Fibroblast of lung (primary cell): ENCODE results near the gene PDE4D. TPM values are rescaled to one million over a fixed set of nuclear protein-coding genes. Genes with fewer than 3 reads are reported as not detected.

Experiments
- DNase-seq, 2 donors: peaks; one replicate each; pipeline versions ENCODE4 v3.0.0 to v3.0.0-alpha.2; 2010; ENCODE audit warnings: low read depth in 2 of 2
- H2AFZ ChIP-seq: 2 replicates; pipeline ENCODE4 v1.5.1; 2012; ENCODE audit warnings: low read length, control low read depth, inconsistent platforms
- H3K27ac ChIP-seq: 2 replicates; pipeline ENCODE4 v1.5.1; 2011; ENCODE audit warnings: low read length, control low read depth; ENCODE audit not compliant: insufficient read depth
- H3K27me3 ChIP-seq: 2 replicates; pipeline ENCODE4 v1.5.1; 2011; ENCODE audit warnings: mild to moderate bottlenecking, low read length; ENCODE audit not compliant: control insufficient read depth, insufficient read depth
- H3K36me3 ChIP-seq: 2 replicates; pipeline ENCODE4 v1.5.1; 2011; ENCODE audit warnings: low read length; ENCODE audit not compliant: control insufficient read depth, insufficient read depth
- H3K4me1 ChIP-seq: 2 replicates; pipeline ENCODE4 v1.5.1; 2011; ENCODE audit warnings: low read length; ENCODE audit not compliant: control insufficient read depth, insufficient read depth; ENCODE audit errors: extremely low read depth
- H3K4me2 ChIP-seq: 2 replicates; pipeline ENCODE4 v1.5.1; 2011; ENCODE audit warnings: low read length, control low read depth; ENCODE audit not compliant: insufficient read depth; ENCODE audit errors: extremely low read depth
- H3K4me3 ChIP-seq, 4 experiments: fragments of 200-600 bp in 1 of 4; sonication (generic) in 1 of 4; replicated peaks in 1 of 4; 2 replicates each; pipeline ENCODE4 v1.5.1; 2011 to 2016; ENCODE audit warnings: low read length in 4 of 4, low read depth in 3 of 4, mild to moderate bottlenecking in 3 of 4, control low read depth in 2 of 4, inconsistent platforms in 1 of 4, mixed read lengths in 1 of 4; ENCODE audit not compliant: insufficient read depth in 1 of 4; ENCODE audit errors: control extremely low read depth in 1 of 4
- H3K79me2 ChIP-seq: 2 replicates; pipeline ENCODE4 v1.5.1; 2012; ENCODE audit warnings: mild to moderate bottlenecking, low read length, inconsistent platforms; ENCODE audit not compliant: control insufficient read depth, insufficient read depth
- H3K9ac ChIP-seq: 2 replicates; pipeline ENCODE4 v1.5.1; 2011; ENCODE audit warnings: mild to moderate bottlenecking, low read length, control low read depth; ENCODE audit not compliant: insufficient read depth
- H3K9me3 ChIP-seq: 2 replicates; pipeline ENCODE4 v1.5.1; 2012; ENCODE audit warnings: low read depth, low read length; ENCODE audit not compliant: control insufficient read depth, insufficient read depth
- H4K20me1 ChIP-seq: 2 replicates; pipeline ENCODE4 v1.5.1; 2011; ENCODE audit warnings: low read length; ENCODE audit not compliant: control insufficient read depth, insufficient read depth; ENCODE audit errors: extremely low read depth
- EZH2 ChIP-seq: IDR thresholded peaks from 2 replicates; pipeline ENCODE4 v1.5.1; 2012; ENCODE audit warnings: low read length, control low read depth, mild to moderate bottlenecking; ENCODE audit errors: missing control alignments
- polyA plus RNA-seq, 2 donors: library from polyadenylated mRNA; depleted of rRNA in 1 of 2; stranded (reverse) in 1 of 2; unstranded in 1 of 2; fragments of >200 nt; gene quantifications; 2 replicates each; pipeline ENCODE4 v1.2.1, GENCODE V29; 2011 to 2012; ENCODE audit warnings: missing spikeins in 1 of 2
- total RNA-seq: library from RNA; depleted of rRNA; stranded (reverse); fragments of >200 nt; gene quantifications from 2 replicates; pipeline ENCODE4 v1.2.1, GENCODE V29; 2014
- TF ChIP-seq, protein P1 (sequence below), 2 donors: IDR thresholded peaks in 1 of 2; conservative IDR thresholded peaks in 1 of 2; 1 replicate in 1 of 2; 2 replicates in 1 of 2; pipeline ENCODE4 v1.5.1; 2011 to 2012; ENCODE audit warnings: low read length in 2 of 2, control low read depth in 1 of 2, inconsistent platforms in 1 of 2, low read depth in 1 of 2, mild to moderate bottlenecking in 1 of 2

The PDE4D gene
- total and polyA plus RNA-seq, 2 donors (not counting 1 experiment from before 2014, with no cell fraction given) = 2.1 to 8.3 TPM

DNA sequence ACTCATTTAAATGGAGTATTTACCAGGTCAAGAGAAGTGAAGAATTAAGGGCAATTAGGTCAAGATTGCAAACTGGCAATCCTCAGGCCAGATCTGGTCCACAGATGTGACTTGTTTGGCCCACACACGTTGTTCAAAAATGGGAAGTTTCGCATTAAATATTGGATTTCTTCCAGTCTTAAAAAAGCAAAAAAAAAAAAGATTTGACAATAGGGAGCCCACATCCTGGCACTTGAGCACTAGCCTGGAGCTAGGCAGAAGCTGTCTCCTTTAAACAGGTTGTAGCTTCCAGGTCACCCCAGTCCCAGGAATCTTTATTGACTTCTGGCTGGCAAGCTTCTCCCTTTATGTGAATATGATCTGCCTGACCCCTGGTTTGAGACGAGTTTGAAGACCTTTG is 790.2 kb downstream of the PDE4D start:
- H3K9ac ChIP-seq = no peak overlapping the region
- no peaks in the 10 kb centered on the region for H3K36me3 ChIP-seq
- no peak overlapping the region for H2AFZ ChIP-seq
- H3K4me2 ChIP-seq = no peak overlapping the region
- no peak overlapping the region for H3K4me3 ChIP-seq
- no peak for TF ChIP-seq EZH2
- TF ChIP-seq, protein P1, sequence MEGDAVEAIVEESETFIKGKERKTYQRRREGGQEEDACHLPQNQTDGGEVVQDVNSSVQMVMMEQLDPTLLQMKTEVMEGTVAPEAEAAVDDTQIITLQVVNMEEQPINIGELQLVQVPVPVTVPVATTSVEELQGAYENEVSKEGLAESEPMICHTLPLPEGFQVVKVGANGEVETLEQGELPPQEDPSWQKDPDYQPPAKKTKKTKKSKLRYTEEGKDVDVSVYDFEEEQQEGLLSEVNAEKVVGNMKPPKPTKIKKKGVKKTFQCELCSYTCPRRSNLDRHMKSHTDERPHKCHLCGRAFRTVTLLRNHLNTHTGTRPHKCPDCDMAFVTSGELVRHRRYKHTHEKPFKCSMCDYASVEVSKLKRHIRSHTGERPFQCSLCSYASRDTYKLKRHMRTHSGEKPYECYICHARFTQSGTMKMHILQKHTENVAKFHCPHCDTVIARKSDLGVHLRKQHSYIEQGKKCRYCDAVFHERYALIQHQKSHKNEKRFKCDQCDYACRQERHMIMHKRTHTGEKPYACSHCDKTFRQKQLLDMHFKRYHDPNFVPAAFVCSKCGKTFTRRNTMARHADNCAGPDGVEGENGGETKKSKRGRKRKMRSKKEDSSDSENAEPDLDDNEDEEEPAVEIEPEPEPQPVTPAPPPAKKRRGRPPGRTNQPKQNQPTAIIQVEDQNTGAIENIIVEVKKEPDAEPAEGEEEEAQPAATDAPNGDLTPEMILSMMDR (conservative IDR thresholded peaks at IDR 0.05 in 1 of 2, IDR thresholded peaks at IDR 0.05 in 1 of 2; ENCODE audit: low read depth in 1 of 2, low read length in 2 of 2) = no peak
- H4K20me1 ChIP-seq = no peaks in the 10 kb centered on the region
- peaks cover 3% of the 10 kb centered on the region for H3K4me1 ChIP-seq
- no peaks in the 10 kb centered on the region for H3K9me3 ChIP-seq
- H3K27ac ChIP-seq = no peak overlapping the region
- no peaks in the 10 kb centered on the region for H3K79me2 ChIP-seq
- no peak for DNase-seq
- no peaks in the 10 kb centered on the region for H3K27me3 ChIP-seq

DNA sequence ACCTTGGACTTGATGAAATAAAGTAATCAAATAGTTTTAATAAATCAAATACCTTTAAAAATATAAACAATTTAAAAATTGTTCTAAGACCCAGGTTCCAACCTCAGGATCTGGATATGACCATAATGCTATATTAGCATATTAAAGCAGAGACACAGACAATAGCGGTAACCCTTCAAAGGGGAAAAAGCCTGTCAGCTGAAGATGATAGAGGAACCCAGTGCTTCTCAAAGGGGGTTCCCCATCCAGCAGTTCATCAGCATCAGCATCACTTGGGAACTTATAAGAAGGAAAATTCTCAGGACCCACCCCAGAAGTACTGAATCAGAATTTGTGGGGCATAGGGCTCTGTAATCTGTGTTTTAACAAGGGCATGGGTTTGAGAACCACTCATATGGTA is 791.1 kb downstream of the PDE4D start:
- no peaks in the 10 kb centered on the region for H4K20me1 ChIP-seq
- no peaks in the 10 kb centered on the region for H3K79me2 ChIP-seq
- H3K9me3 ChIP-seq = no peaks in the 10 kb centered on the region
- no peak overlapping the region for H3K27ac ChIP-seq
- H3K4me3 ChIP-seq = no peak overlapping the region
- H3K4me1 ChIP-seq = peaks cover 3% of the 10 kb centered on the region
- no peak overlapping the region for H3K9ac ChIP-seq
- no peaks in the 10 kb centered on the region for H3K27me3 ChIP-seq
- no peak for TF ChIP-seq EZH2
- TF ChIP-seq, protein P1 (conservative IDR thresholded peaks at IDR 0.05 in 1 of 2, IDR thresholded peaks at IDR 0.05 in 1 of 2; ENCODE audit: low read depth in 1 of 2, low read length in 2 of 2) = no peak
- no peak for DNase-seq
- no peak overlapping the region for H2AFZ ChIP-seq
- no peaks in the 10 kb centered on the region for H3K36me3 ChIP-seq
- no peak overlapping the region for H3K4me2 ChIP-seq

DNA sequence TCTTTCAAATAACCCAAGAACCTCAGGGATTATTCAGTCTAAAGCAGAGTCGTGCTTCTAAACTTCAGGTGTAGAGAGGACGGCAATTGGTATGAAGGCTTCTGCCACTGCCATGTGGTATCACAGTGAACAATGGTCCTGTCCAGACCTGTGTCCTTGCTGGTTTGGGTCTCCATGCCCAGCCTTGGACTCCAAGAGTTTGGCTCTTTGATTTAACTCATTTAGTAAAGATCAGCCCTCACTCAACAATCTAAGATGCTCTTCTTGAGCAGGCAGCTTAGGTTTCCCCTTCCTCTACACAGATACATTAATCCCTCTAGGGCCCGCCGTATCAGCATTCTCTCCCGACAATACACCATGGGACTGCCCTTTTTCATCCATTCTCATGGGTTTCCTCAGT is 792.7 kb downstream of the PDE4D start:
- H3K4me1 ChIP-seq = peaks cover 3% of the 10 kb centered on the region
- H4K20me1 ChIP-seq = no peaks in the 10 kb centered on the region

More for the DNA sequence above, 792.7 kb downstream of the PDE4D start:
- no peak for DNase-seq
- TF ChIP-seq, protein P1 (conservative IDR thresholded peaks at IDR 0.05 in 1 of 2, IDR thresholded peaks at IDR 0.05 in 1 of 2; ENCODE audit: low read depth in 1 of 2, low read length in 2 of 2) = no peak
- TF ChIP-seq EZH2 = no peak
- Histone ChIP-seq H3K27me3 (no peaks in the 10 kb centered on the region), H3K4me2 (no peak overlapping the region), H3K36me3 (no peaks in the 10 kb centered on the region), H3K4me3 (no peak overlapping the region), H3K79me2 (no peaks in the 10 kb centered on the region), H3K9ac (no peak overlapping the region), H3K9me3 (no peaks in the 10 kb centered on the region), H3K27ac (no peak overlapping the region), H2AFZ (no peak overlapping the region)
